Stimulated activated memory B cell treated with anti-CD40 and anti-IgM and Interleukin-4, amounts not matched to agents 10 μg/mL and 1 μg/mL and 100 μg/mL, for 72 hours (primary cell): ENCODE results near the gene BFSP1.

Source experiments
- ATAC-seq: fragments of 150-1000 bp; cut with Tn5 transposase; 2 replicates; pipeline ENCODE4 v1.10.0; 2021
- H3K27ac Mint-ChIP-seq: one replicate; pipeline ENCODE4 v1.8.0; 2022; ENCODE audit warnings: mild to moderate bottlenecking, mixed read lengths
- H3K27me3 Mint-ChIP-seq: one replicate; pipeline ENCODE4 v1.8.0; 2022; ENCODE audit warnings: mixed read lengths
- H3K36me3 Mint-ChIP-seq: one replicate; pipeline ENCODE4 v1.8.0; 2022; ENCODE audit warnings: mixed read lengths
- H3K4me1 Mint-ChIP-seq: one replicate; pipeline ENCODE4 v1.8.0; 2022; ENCODE audit warnings: mixed read lengths
- H3K4me3 Mint-ChIP-seq: one replicate; pipeline ENCODE4 v1.8.0; 2022; ENCODE audit warnings: mild to moderate bottlenecking, moderate library complexity, mixed read lengths
- H3K9me3 Mint-ChIP-seq: one replicate; pipeline ENCODE4 v1.8.0; 2022; ENCODE audit warnings: mixed read lengths

Gene BFSP1

GRCh38 chr20:17456279-17456678 lies 74.9 kb downstream of the BFSP1 start:
- no peaks in the 10 kb centered on the region for H3K9me3 Mint-ChIP-seq
- H3K27ac Mint-ChIP-seq = no peak overlapping the region
- peaks cover 6% of the 10 kb centered on the region for H3K4me1 Mint-ChIP-seq
- no peak for ATAC-seq
- peaks cover 46% of the 10 kb centered on the region for H3K27me3 Mint-ChIP-seq
- no peaks in the 10 kb centered on the region for H3K36me3 Mint-ChIP-seq
- H3K4me3 Mint-ChIP-seq = no peak overlapping the region

- ATAC-seq = no peak
- no peaks in the 10 kb centered on the region for H3K9me3 Mint-ChIP-seq
- H3K4me3 Mint-ChIP-seq = no peak overlapping the region
- H3K27ac Mint-ChIP-seq = no peak overlapping the region
- H3K36me3 Mint-ChIP-seq = no peaks in the 10 kb centered on the region
- no peaks in the 10 kb centered on the region for H3K4me1 Mint-ChIP-seq
- peaks cover 46% of the 10 kb centered on the region for H3K27me3 Mint-ChIP-seq
Measured at GRCh38 chr20:17453592-17453991, 77.6 kb downstream of the BFSP1 start.

GRCh38 chr20:17452441-17452840 lies 78.7 kb downstream of the BFSP1 start:
- no peaks in the 10 kb centered on the region for H3K4me1 Mint-ChIP-seq
- no peak for ATAC-seq
- H3K27me3 Mint-ChIP-seq = peaks cover 46% of the 10 kb centered on the region
- H3K9me3 Mint-ChIP-seq = no peaks in the 10 kb centered on the region
- H3K27ac Mint-ChIP-seq = no peak overlapping the region
- H3K36me3 Mint-ChIP-seq = no peaks in the 10 kb centered on the region
- no peak overlapping the region for H3K4me3 Mint-ChIP-seq

- ATAC-seq = no peak
- Mint-ChIP-seq H3K4me3 (no peak overlapping the region), H3K36me3 (no peaks in the 10 kb centered on the region), H3K27ac (no peak overlapping the region), H3K4me1 (no peaks in the 10 kb centered on the region), H3K27me3 (peaks cover 20% of the 10 kb centered on the region), H3K9me3 (no peaks in the 10 kb centered on the region)
Measured at GRCh38 chr20:17449031-17449430, 82.1 kb downstream of the BFSP1 start.

GRCh38 chr20:17448071-17448470 lies 83.1 kb downstream of the BFSP1 start:
- no peak for ATAC-seq
- no peaks in the 10 kb centered on the region for H3K36me3 Mint-ChIP-seq
- no peaks in the 10 kb centered on the region for H3K9me3 Mint-ChIP-seq
- H3K4me1 Mint-ChIP-seq = no peaks in the 10 kb centered on the region
- H3K4me3 Mint-ChIP-seq = no peak overlapping the region
- no peak overlapping the region for H3K27ac Mint-ChIP-seq
- H3K27me3 Mint-ChIP-seq = peaks cover 15% of the 10 kb centered on the region

- Mint-ChIP-seq H3K27me3 (peaks cover 9% of the 10 kb centered on the region), H3K27ac (no peak overlapping the region), H3K4me3 (no peak overlapping the region), H3K9me3 (no peaks in the 10 kb centered on the region), H3K36me3 (no peaks in the 10 kb centered on the region), H3K4me1 (no peaks in the 10 kb centered on the region)
- ATAC-seq = no peak
Measured at GRCh38 chr20:17446171-17446570, 85.0 kb downstream of the BFSP1 start.

GRCh38 chr20:17445543-17445942 lies 85.6 kb downstream of the BFSP1 start:
- no peaks in the 10 kb centered on the region for H3K4me1 Mint-ChIP-seq
- H3K36me3 Mint-ChIP-seq = no peaks in the 10 kb centered on the region
- no peak overlapping the region for H3K4me3 Mint-ChIP-seq
- H3K27me3 Mint-ChIP-seq = peaks cover 9% of the 10 kb centered on the region
- H3K9me3 Mint-ChIP-seq = no peaks in the 10 kb centered on the region
- ATAC-seq = no peak
- no peak overlapping the region for H3K27ac Mint-ChIP-seq

- Mint-ChIP-seq H3K4me1 (no peaks in the 10 kb centered on the region), H3K9me3 (no peaks in the 10 kb centered on the region), H3K27ac (no peak overlapping the region), H3K4me3 (no peak overlapping the region), H3K27me3 (peaks cover 9% of the 10 kb centered on the region), H3K36me3 (no peaks in the 10 kb centered on the region)
- ATAC-seq = no peak
Measured at GRCh38 chr20:17444091-17444490, 87.1 kb downstream of the BFSP1 start.
